A549 (cell line): Measurements from ENCODE around the gene TRMO. TPM values are rescaled to one million over a fixed set of nuclear protein-coding genes. Genes with fewer than 3 reads are reported as not detected.

ENCODE experiments used
- ATAC-seq, 2 experiments: fragments of 200-7000 bp in 1 of 2; fragments of >200 bp in 1 of 2; cut with Nextera tagmentation in 1 of 2; cut with Tn5 transposase in 1 of 2; 3 replicates each; pipeline versions ENCODE4 v1.8.0 to v1.9.1; 2018 to 2020; ENCODE audit warnings: mild to moderate bottlenecking in 1 of 2, moderate library complexity in 1 of 2
- CTCF ChIA-PET: fragments of 300-600 bp; sonication (Branson Sonifier 250); formaldehyde crosslinking; extraction: SDS; loops from one replicate; lab custom pipeline; 2021; ENCODE audit warnings: antibody characterized with exemption, inconsistent platforms; lab: Yijun Ruan, JAX
- POLR2A ChIA-PET: fragments of 350-600 bp; formaldehyde crosslinking; extraction: SDS; loops from one replicate; lab custom pipeline; 2021; ENCODE audit warnings: antibody characterized with exemption, inconsistent platforms; lab: Yijun Ruan, JAX
- DNase-seq, 2 experiments: peaks; one replicate each; pipeline versions ENCODE4 v3.0.0 to v3.0.0-alpha.2; 2011 to 2016; ENCODE audit warnings: low read depth in 1 of 2, low spot score in 1 of 2
- FAIRE-seq: peaks from 2 replicates; lab custom pipeline; 2011; peaks lifted over from hg19 to GRCh38; lab: Jason Lieb, UNC
- H3K27ac ChIP-seq, 2 experiments: fragments of >200 bp; sonication (Bioruptor Twin); formaldehyde crosslinking; 3 replicates each; pipeline ENCODE4 v1.5.1; 2016 to 2017
- H3K4me1 ChIP-seq: fragments of >200 bp; sonication (Bioruptor Twin); formaldehyde crosslinking; 3 replicates; pipeline ENCODE4 v1.6.1; 2016
- H3K4me2 ChIP-seq: fragments of >200 bp; sonication (Bioruptor Twin); formaldehyde crosslinking; 3 replicates; pipeline ENCODE4 v1.6.1; 2016
- H3K4me3 ChIP-seq: fragments of >200 bp; sonication (Bioruptor Twin); formaldehyde crosslinking; 3 replicates; pipeline ENCODE4 v1.5.1; 2016
- H3K9me3 ChIP-seq: fragments of >200 bp; sonication (Bioruptor Twin); formaldehyde crosslinking; 3 replicates; pipeline ENCODE4 v1.6.1; 2016
- ATOH8 ChIP-seq: fragments of 250-450 bp; sonication (Bioruptor Pico); IDR thresholded peaks from 2 replicates; pipeline ENCODE4 v1.5.0; 2020; ENCODE audit warnings: low read depth, mild to moderate bottlenecking, moderate library complexity
- CBX8 ChIP-seq: fragments of 200-600 bp; sonication (generic); IDR thresholded peaks from 2 replicates; pipeline ENCODE4 v1.6.1; 2016
- CEBPB ChIP-seq, 2 experiments: fragments of >200 bp in 1 of 2; sonication (Bioruptor Twin) in 1 of 2; formaldehyde crosslinking in 1 of 2; IDR thresholded peaks; 2 replicates each; pipeline ENCODE4 v1.6.1; 2012 to 2016
- FOSL2 ChIP-seq, 2 experiments: fragments of 450-650 bp in 1 of 2; fragments of >200 bp in 1 of 2; sonication (Bioruptor Twin) in 1 of 2; formaldehyde crosslinking; IDR thresholded peaks; 2 replicates each; pipeline versions ENCODE4 v1.5.0 to v1.6.1; 2016 to 2020; ENCODE audit warnings: mild to moderate bottlenecking in 1 of 2, moderate library complexity in 1 of 2
- FOXS1 ChIP-seq: fragments of 250-450 bp; sonication (Bioruptor Pico); IDR thresholded peaks from 2 replicates; pipeline ENCODE4 v1.5.0; 2020; ENCODE audit warnings: mild to moderate bottlenecking, moderate library complexity
- HEYL ChIP-seq: fragments of 250-450 bp; sonication (Bioruptor Pico); IDR thresholded peaks from 2 replicates; pipeline ENCODE4 v1.8.0; 2021; ENCODE audit warnings: mild to moderate bottlenecking, moderate library complexity
- HOXA7 ChIP-seq: fragments of 250-450 bp; sonication (Bioruptor Pico); IDR thresholded peaks from 2 replicates; pipeline ENCODE4 v1.5.0; 2020; ENCODE audit warnings: mild to moderate bottlenecking, moderate library complexity
- HOXB13 ChIP-seq: fragments of 250-450 bp; sonication (Bioruptor Pico); IDR thresholded peaks from 2 replicates; pipeline ENCODE4 v1.5.0; 2020; ENCODE audit warnings: low read depth, mild to moderate bottlenecking, moderate library complexity
- JUN ChIP-seq, 2 experiments: fragments of >200 bp; sonication (Bioruptor Twin); formaldehyde crosslinking; IDR thresholded peaks; 2 replicates in 1 of 2; 3 replicates in 1 of 2; pipeline ENCODE4 v1.6.1; 2016 to 2017
- MAFK ChIP-seq: fragments of 450-650 bp; IDR thresholded peaks from 2 replicates; pipeline ENCODE4 v1.6.1; 2014; ENCODE audit not compliant: partially characterized antibody
- MAZ ChIP-seq: fragments of 150-350 bp; IDR thresholded peaks from 2 replicates; pipeline ENCODE4 v1.6.1; 2014; ENCODE audit warnings: antibody characterized with exemption, low read depth, low read length, borderline replicate concordance
- MYC ChIP-seq: IDR thresholded peaks from 2 replicates; pipeline ENCODE4 v1.6.1; 2012; ENCODE audit warnings: mild to moderate bottlenecking, inconsistent platforms, low read length, improper control_type of control experiment, borderline replicate concordance
- POLR2AphosphoS2 ChIP-seq: conservative IDR thresholded peaks from 2 replicates; pipeline ENCODE4 v1.6.1; 2012; ENCODE audit warnings: low read length, improper control_type of control experiment, inconsistent platforms
- RCOR1 ChIP-seq: fragments of 150-350 bp; IDR thresholded peaks from 2 replicates; pipeline ENCODE4 v1.6.1; 2014; ENCODE audit warnings: antibody characterized with exemption, low read length, low read depth
- REST ChIP-seq: fragments of 200-600 bp; sonication (generic); IDR thresholded peaks from 2 replicates; pipeline ENCODE4 v1.6.1; 2016; ENCODE audit warnings: antibody characterized with exemption, mild to moderate bottlenecking, moderate library complexity
- SREBF2 ChIP-seq: fragments of 450-650 bp; IDR thresholded peaks from 2 replicates; pipeline ENCODE4 v1.6.1; 2014; ENCODE audit warnings: mild to moderate bottlenecking, moderate library complexity
- TFCP2L1 ChIP-seq: fragments of 250-450 bp; sonication (Bioruptor Pico); IDR thresholded peaks from 2 replicates; pipeline ENCODE4 v1.5.0; 2021; ENCODE audit warnings: mild to moderate bottlenecking
- ZC3H11A ChIP-seq: fragments of 450-650 bp; IDR thresholded peaks from 2 replicates; pipeline ENCODE4 v1.6.1; 2014; ENCODE audit warnings: antibody characterized with exemption, mild to moderate bottlenecking
- ZNF302 ChIP-seq: fragments of 250-450 bp; sonication (Bioruptor Pico); IDR thresholded peaks from 2 replicates; pipeline ENCODE4 v1.9.0; 2021; ENCODE audit warnings: inconsistent platforms, mild to moderate bottlenecking, moderate library complexity
- ZSCAN20 ChIP-seq: fragments of 250-450 bp; sonication (Bioruptor Pico); IDR thresholded peaks from 2 replicates; pipeline ENCODE4 v1.8.0; 2022; ENCODE audit warnings: mild to moderate bottlenecking, moderate library complexity
- WGBS: methylation state at CpG from one replicate; pipeline ENCODE4 v1.1.6; 2017; ENCODE audit errors: missing lambda C conversion rate; 5-methylcytosine and 5-hydroxymethylcytosine counted together
- polyA plus RNA-seq, 4 experiments: library from polyadenylated mRNA; depleted of rRNA in 3 of 4; stranded (reverse); fragments of >200 nt; fragmentation: RNase III in 1 of 4; extraction: RNeasy Plus Mini Kit Qiagen cat#74134 plus additional on column Dnase treatment in 1 of 4; gene quantifications; 2 replicates in 3 of 4; 3 replicates in 1 of 4; pipeline ENCODE4 v1.2.3, GENCODE V29; 2011 to 2017

The TRMO gene
- polyA plus RNA-seq, 2 of the 4 experiments (the other 2 are of a cell fraction): 12.0 to 18.8 TPM

- TF ChIP-seq HOXB13 (CRISPR knock-in tag) (no peak), JUN (IDR thresholded peaks at IDR 0.05) (no peak), MAFK (no peak)
- H3K4me3 ChIP-seq: no peak overlapping the region
- no peaks in the 10 kb centered on the region for H3K4me1 ChIP-seq
- no peak overlapping the region for H3K4me2 ChIP-seq
- ATAC-seq: no peak
- H3K9me3 ChIP-seq: no peaks in the 10 kb centered on the region
- CTCF ChIA-PET: interaction anchor here (0.8 to 3.9 kb wide), 2 partner anchors 14 to 98 kb away, joined by 3 to 36 read pairs; partner anchors contain the start of gene TRMO
- FAIRE-seq: no peak
- no peak overlapping the region for H3K27ac ChIP-seq
- POLR2A ChIA-PET: no interaction called here
- DNase-seq: no peak
These were observed 14.7 kb upstream of the TRMO start for GRCh38 chr9:97936998-97937397.

GRCh38 chr9:97935276-97935675 lies 13.0 kb upstream of the TRMO start:
- CTCF ChIA-PET: interaction anchor here (0.6 to 3.9 kb wide), 4 partner anchors 9 to 280 kb away, joined by 3 to 36 read pairs (median 4); partner anchors contain the start of gene TRMO
- TF ChIP-seq MAZ (no peak), HOXA7 (CRISPR knock-in tag) (no peak), ZSCAN20 (CRISPR knock-in tag) (no peak), CEBPB (IDR thresholded peaks at IDR 0.05) (no peak), ZNF302 (CRISPR knock-in tag) (no peak)
- Histone ChIP-seq H3K4me3 (no peak overlapping the region), H3K27ac (no peak overlapping the region), H3K9me3 (no peaks in the 10 kb centered on the region), H3K4me1 (no peaks in the 10 kb centered on the region), H3K4me2 (no peak overlapping the region)
- WGBS: 5% methylated on average over 1 of the region's 1 CpG
- ATAC-seq (no peak), FAIRE-seq (no peak), DNase-seq (no peak)
- POLR2A ChIA-PET: no interaction called here

GRCh38 chr9:97934321-97935115 lies 12.2 kb upstream of the TRMO start:
- Histone ChIP-seq H3K4me3 (no peak overlapping the region), H3K4me1 (no peaks in the 10 kb centered on the region)
- peak; percentile 49 to 50; a peak in 3 of 6 replicates for ATAC-seq
- TF ChIP-seq REST (no peak), MAFK (no peak), ZC3H11A (no peak), POLR2AphosphoS2 (no peak), MAZ (no peak), SREBF2 (no peak)
- TF ChIP-seq, all 56 proteins: peak for 0
- ChIA-PET POLR2A (interaction anchor here (0.9 kb wide), 1 partner anchor 12 kb away, joined by 3 read pairs; the partner anchor contains the start of gene TRMO), CTCF (interaction anchor here (0.9 to 3.9 kb wide), 2 partner anchors 11 to 21 kb away, joined by 3 to 36 read pairs; partner anchors contain the start of gene TRMO)
- H3K27ac ChIP-seq: no peak overlapping the region
- 22% methylated on average over 6 of the region's 6 CpGs for WGBS
- DNase-seq (no peak), FAIRE-seq (no peak)
- no peak overlapping the region for H3K4me2 ChIP-seq
- H3K9me3 ChIP-seq: no peaks in the 10 kb centered on the region

- H3K9me3 ChIP-seq: no peaks in the 10 kb centered on the region
- WGBS: 21% methylated on average over 4 of the region's 4 CpGs
- H3K4me2 ChIP-seq: no peak overlapping the region
- no peaks in the 10 kb centered on the region for H3K4me1 ChIP-seq
- H3K4me3 ChIP-seq: no peak overlapping the region
- POLR2A ChIA-PET: no interaction called here
- H3K27ac ChIP-seq: no peak overlapping the region
- DNase-seq (no peak), ATAC-seq (no peak), FAIRE-seq (no peak)
- CTCF ChIA-PET: interaction anchor here (0.9 to 3.9 kb wide), 2 partner anchors 10 to 22 kb away, joined by 3 to 36 read pairs; partner anchors contain the start of gene TRMO
- TF ChIP-seq MYC: no peak
- no peak for TF ChIP-seq ATOH8 (CRISPR knock-in tag)
- no peak for TF ChIP-seq FOSL2 (IDR thresholded peaks at IDR 0.05)
- no peak for TF ChIP-seq FOSL2 (CRISPR knock-in tag; IDR thresholded peaks at IDR 0.05)
- no peak for TF ChIP-seq TFCP2L1
- no peak for TF ChIP-seq FOXS1
- TF ChIP-seq CEBPB (IDR thresholded peaks at IDR 0.05): no peak
- no peak for TF ChIP-seq CBX8
- no peak for TF ChIP-seq RCOR1
- TF ChIP-seq JUN (IDR thresholded peaks at IDR 0.05): no peak
- no peak for TF ChIP-seq POLR2AphosphoS2
- no peak for TF ChIP-seq HEYL (CRISPR knock-in tag)
These were observed 11.1 kb upstream of the TRMO start for GRCh38 chr9:97933297-97933998.
